Measurements from ENCODE around the gene MCM8.
A peak's percentile ranks its signal among the peaks of the same experiment; 100 is the strongest.

MCM8 gene

GRCh38 chr20:5950271-5951031, at the start of gene MCM8, which contains the start of gene TRMT6:
MCM8 (plus strand) TSS chr20:5950652; CDS start chr20:5952016, 1,364 bp downstream.
TRMT6 (minus strand) TSS chr20:5950533; CDS start chr20:5950405, 128 bp downstream.
- DNase-seq (ENCODE audit: low read depth) = peak; percentile 93

DNA sequence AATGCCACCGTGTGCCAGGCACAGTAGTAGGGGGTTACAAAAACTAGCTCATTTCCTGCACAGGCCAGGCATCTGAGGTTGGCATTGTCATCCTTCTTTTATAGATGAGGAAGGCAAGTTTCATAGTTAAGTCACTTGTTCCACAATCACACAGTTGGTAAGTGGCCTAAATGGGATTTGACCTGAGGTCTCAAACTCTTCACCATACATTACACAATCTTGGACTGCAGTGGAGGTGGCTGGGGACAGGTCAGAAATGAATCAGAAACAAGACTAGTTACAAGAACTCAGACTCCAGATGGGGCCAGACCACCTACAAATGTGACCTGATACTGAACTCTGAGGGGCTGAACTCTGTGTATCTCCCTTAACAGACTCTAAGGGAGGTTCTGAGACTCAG, 49.5 kb upstream of the MCM8 start:
- DNase-seq (ENCODE audit: low read depth) = no peak

GRCh38 chr20:5908981-5909380, 41.5 kb upstream of the MCM8 start:
- no peak for DNase-seq (ENCODE audit: low read depth)

DNA sequence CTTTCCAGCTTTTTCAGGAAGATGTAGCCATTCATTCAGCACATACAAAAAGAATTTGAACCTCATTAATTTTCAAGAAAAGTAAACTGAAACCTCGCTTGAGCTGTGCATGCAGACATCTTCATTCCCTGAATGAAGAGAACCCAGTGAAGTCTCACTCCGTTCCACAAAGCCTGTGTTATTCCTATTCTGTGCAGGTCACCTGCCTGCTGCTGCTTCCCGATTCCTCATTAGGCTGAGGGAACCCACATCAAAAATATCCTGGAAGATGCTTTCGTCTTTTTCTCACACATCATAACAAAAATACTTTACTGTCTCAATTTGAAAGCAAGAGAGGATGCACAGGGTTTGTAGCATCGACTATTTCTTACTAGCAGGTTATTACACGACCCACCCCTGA, 40.3 kb upstream of the MCM8 start:
- DNase-seq (ENCODE audit: low read depth) = no peak

GRCh38 chr20:5913166-5913565, 37.3 kb upstream of the MCM8 start:
- DNase-seq (ENCODE audit: low read depth) = no peak

- no peak for DNase-seq (ENCODE audit: low read depth)
These were observed 35.6 kb upstream of the MCM8 start for GRCh38 chr20:5914859-5915258.

DNA sequence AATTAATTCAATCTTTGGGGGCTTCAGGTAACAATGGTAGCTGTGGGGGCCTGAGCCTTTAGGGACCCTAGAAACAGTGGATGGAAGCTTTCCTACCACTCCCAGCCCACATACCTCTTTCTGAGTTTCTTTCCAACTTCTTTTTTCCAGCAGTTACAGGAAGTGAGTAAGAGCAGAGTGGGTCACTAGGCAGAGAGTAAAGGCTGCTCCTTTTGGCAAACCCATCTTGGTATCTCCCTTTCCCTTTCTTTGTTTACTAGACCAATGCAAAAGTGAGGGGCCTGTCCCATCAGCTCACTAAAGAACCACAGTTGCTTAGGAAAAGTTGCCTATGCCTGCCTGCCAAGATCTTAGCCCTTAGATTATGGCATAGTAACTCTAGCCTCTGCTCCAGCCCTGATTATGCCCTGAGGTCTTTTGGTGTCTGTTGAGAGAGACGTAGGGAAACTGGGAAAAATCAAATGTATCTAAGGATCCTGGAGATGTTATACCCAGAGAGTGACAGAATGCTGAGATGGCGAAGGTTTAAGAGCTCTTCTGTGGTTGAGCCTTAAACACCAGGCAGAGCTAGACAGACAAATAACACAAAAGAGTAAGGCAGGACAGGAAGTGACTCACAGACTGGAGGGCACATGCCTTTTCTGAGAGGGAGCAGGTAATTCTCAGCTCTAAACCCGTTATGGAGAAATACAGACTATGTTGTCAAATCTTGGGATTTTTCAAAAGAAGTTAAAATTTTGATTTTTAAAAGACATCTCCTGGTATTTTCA, 31.4 kb upstream of the MCM8 start:
- no peak for DNase-seq (ENCODE audit: low read depth)

GRCh38 chr20:5919626-5920544, 30.6 kb upstream of the MCM8 start:
- DNase-seq (ENCODE audit: low read depth) = no peak

- no peak for DNase-seq (ENCODE audit: low read depth)
These were observed 29.9 kb upstream of the MCM8 start for GRCh38 chr20:5920581-5920980.

GRCh38 chr20:5923493-5923892, 27.0 kb upstream of the MCM8 start:
- no peak for DNase-seq (ENCODE audit: low read depth)

GRCh38 chr20:5925551-5925950, 24.9 kb upstream of the MCM8 start:
- no peak for DNase-seq (ENCODE audit: low read depth)

DNA sequence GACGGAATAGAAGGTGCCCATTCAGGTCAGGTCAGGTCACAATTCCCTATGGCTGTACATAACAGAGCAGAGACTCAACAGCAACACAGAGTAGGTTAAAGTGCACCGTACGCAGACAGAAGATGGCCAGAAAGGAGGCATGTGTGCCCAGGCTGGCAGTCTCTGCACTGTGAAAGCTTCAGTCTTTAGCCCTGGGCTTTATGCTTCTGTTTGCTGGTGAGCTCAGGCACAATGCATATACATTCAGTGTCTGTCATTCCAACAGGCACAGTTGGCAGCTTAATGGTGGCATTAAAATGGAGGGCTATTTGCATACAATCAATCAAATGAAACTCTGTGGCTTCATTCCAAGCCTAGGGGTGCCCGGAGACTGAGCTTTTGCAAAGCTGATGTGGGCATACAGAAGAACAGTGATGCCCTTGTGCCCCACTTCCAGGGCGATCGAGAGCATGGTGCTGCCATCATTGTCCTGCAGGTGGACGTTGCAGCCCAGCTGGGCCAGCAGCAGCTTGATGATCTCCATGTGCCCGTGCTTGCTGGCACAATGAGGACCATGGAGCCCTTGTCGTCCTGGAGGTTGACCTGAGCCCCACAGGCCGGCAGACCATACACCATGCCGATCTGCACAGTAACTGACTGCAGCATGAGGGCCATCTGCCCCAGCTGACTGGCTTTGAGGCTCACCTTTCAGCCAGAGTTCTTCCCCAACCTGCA, 22.5 kb upstream of the MCM8 start:
- DNase-seq (ENCODE audit: low read depth) = no peak

GRCh38 chr20:5928836-5929715, 21.4 kb upstream of the MCM8 start:
- no peak for DNase-seq (ENCODE audit: low read depth)

DNA sequence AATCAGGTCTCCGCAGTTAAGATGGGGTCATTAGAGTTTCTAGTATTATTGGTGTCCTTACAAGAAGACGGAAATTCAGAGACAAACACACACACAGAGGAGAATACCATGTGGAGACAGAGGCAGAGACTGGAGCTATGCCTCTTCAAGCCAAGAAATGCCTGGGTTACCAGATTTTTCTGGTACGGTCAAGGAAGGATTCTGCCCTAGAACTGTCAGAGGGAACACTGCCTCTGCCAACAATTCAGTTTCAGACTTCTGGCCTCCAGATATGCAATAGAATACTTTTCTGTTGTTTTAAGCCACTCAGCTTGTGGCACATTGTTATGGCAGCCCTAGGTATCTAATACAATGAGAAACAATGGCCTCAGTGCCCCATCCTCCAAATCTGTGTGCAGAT, 19.0 kb upstream of the MCM8 start:
- no peak for DNase-seq (ENCODE audit: low read depth)

- DNase-seq (ENCODE audit: low read depth) = no peak
These were observed 17.7 kb upstream of the MCM8 start for GRCh38 chr20:5932796-5933195.

- DNase-seq (ENCODE audit: low read depth) = no peak
These were observed 16.5 kb upstream of the MCM8 start for GRCh38 chr20:5933802-5934436.

DNA sequence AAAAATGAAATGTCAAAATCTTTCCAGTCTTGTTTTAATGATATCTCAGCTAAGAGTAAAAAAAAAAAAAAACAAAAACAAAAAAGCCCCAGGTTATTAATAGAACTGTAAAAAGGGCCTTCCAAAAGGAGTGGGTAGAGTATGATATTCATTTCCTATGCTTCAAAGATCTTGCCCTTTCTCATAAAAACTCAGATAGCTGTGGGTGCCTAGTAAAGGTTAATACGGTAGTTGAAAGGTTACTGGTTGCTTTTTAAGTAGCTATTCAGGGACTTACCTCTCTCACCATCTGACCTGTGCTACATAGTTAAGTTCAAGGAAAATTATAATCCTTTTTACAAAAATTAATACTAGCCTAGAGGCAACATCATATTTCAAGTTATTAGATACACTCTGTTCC, 15.1 kb upstream of the MCM8 start:
- DNase-seq (ENCODE audit: low read depth) = no peak

DNA sequence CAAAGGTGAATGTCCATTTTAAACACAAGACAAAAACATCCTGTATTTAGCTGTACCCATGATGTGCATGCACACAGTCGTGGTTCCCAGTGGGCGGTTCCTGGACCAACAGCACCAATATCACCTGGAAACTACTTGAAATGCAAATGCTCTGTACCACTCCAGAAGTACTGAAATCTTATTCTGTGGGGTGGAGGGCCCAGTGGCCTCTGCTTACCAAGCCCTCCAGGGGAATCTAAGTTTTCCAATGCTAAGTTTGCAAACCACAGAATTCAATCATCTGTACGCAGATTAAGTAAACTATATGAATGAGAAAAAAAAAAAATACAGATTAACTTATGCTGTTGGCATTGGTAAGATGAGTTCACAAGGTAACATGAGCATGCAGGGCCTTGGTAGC, 14.2 kb upstream of the MCM8 start:
- DNase-seq (ENCODE audit: low read depth) = no peak

DNA sequence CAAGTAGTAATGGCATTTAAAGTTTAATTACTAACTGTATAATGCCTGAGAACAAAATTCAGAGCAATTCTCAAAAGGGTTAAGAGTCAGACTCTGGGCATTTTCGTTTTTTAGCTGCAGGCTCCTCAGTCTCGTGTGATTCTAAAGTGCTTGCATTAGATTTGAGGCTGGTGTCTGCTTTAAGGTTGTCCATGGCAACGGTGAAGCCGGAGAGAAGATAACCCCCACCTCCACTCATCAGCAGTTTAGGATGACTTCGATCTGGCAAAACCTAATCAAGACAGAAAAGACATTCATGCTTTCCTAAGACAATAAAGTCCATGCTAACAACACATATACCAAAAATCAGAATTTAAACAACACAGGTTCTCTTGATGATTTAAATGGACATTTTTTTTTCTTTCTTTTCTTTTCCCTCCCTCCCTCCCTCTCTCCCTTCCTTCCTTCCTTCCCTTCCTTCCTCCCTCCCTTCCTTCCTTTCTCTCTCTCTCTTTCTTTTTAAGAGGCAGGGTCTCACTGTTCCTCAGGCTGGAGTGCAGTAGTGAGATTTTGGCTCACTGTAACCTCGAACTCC, 11.9 kb upstream of the MCM8 start:
- no peak for DNase-seq (ENCODE audit: low read depth)

DNA sequence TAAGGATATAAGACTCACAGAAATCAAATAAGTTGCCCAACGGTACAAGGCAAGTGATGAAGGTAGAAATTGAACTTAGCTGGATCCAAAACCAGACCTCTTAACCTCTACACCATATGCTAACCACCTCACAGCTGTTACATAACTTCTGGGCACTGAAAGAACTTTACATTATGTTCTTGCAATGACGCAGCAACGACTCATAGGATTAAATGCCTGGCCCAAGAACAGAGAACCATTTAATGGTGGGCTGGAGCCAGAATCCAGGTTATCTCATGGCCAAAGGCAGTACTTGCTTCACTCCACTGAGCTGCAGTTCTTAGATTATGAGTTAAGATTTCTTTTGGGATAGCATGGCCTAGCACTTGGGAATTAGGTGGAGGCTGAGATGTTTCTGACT, 4.5 kb upstream of the MCM8 start:
- DNase-seq (ENCODE audit: low read depth) = no peak
